IPS DF 6.9 (cell line): ENCODE data around the gene WFIKKN2.
A peak's percentile ranks its signal among the peaks of the same experiment; 100 is the strongest.
"Not testable (repeated sequence)": the region's sequence is repeated elsewhere in the genome, so short reads cannot be mapped to it uniquely, and the experiment has no call there.

Source experiments
- DNase-seq: peaks from one replicate; pipeline ENCODE4 v3.0.0-alpha.2; 2013; ENCODE audit warnings: low read depth, low spot score
- H3K27ac ChIP-seq: one replicate; pipeline ENCODE4 v1.5.1; 2013; ENCODE audit warnings: low read length, control low read depth
- H3K27me3 ChIP-seq: 2 replicates; pipeline ENCODE4 v1.6.1; 2013; ENCODE audit warnings: mild to moderate bottlenecking, low read length; ENCODE audit not compliant: control insufficient read depth, insufficient read depth
- H3K36me3 ChIP-seq: 2 replicates; pipeline ENCODE4 v1.6.1; 2013; ENCODE audit warnings: low read length; ENCODE audit not compliant: control insufficient read depth, insufficient read depth
- H3K4me1 ChIP-seq: 2 replicates; pipeline ENCODE4 v1.6.1; 2013; ENCODE audit warnings: low read length; ENCODE audit not compliant: control insufficient read depth, insufficient read depth
- H3K4me3 ChIP-seq: 2 replicates; pipeline ENCODE4 v1.5.1; 2013; ENCODE audit warnings: mild to moderate bottlenecking, low read length
- H3K9me3 ChIP-seq: 2 replicates; pipeline ENCODE4 v1.6.1; 2013; ENCODE audit warnings: low read length, inconsistent platforms; ENCODE audit not compliant: control insufficient read depth, insufficient read depth
- WGBS: extraction: QIAGEN DNeasy Blood & Tissue Kit; methylation state at CpG from one replicate; pipeline ENCODE4 v1.1.7; 2013; ENCODE audit warnings: mixed read lengths, missing lambda C conversion rate; ENCODE audit not compliant: insufficient read length, insufficient coverage; 5-methylcytosine and 5-hydroxymethylcytosine counted together

Gene WFIKKN2

GRCh38 chr17:50866261-50866949, 31.0 kb downstream of the WFIKKN2 start, which contains the start of gene TOB1:
TOB1 (minus strand) TSS chr17:50866354; CDS start chr17:50864017, 2,337 bp downstream.
- peak; percentile 75 for DNase-seq
- Histone ChIP-seq H3K4me3 (peak within 1 kb of the TSS; percentile 54), H3K36me3 (peaks cover 4% of the 10 kb centered on the region; the same call in 1 of the 2 replicates), H3K27me3 (no peaks in the 10 kb centered on the region), H3K4me1 (no peaks in the 10 kb centered on the region), H3K9me3 (no peaks in the 10 kb centered on the region), H3K27ac (no peak within 1 kb of the TSS)
- WGBS, result no CpG with 5 or more reads among the region's 75 CpGs

DNA sequence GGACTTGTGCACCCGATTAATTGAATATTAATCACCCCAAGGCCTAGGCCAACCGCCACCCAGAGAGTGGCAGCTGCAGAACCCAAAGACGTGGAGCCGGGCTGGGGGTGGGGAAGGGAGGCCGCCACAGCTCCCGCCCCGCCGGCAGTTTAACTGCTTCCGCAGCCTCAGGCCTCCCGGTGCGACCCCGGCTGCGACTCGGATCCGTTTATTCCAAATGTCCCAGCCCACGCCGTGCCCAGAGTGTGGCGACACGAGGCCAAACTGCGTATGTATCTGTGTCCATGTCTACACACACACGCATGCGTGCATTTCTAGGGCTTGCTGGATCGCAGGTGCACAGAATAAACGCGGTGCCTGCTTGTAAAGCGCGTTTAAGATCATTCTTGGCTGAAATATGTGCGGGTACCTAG, 31.6 kb downstream of the WFIKKN2 start:
- DNase-seq, result no peak
- no peaks in the 10 kb centered on the region for H3K9me3 ChIP-seq
- WGBS, result no CpG with 5 or more reads among the region's 28 CpGs
- peak overlapping the region; percentile 54 for H3K4me3 ChIP-seq
- no peak overlapping the region for H3K27ac ChIP-seq
- no peaks in the 10 kb centered on the region for H3K27me3 ChIP-seq
- peaks cover 4% of the 10 kb centered on the region; the same call in 1 of the 2 replicates for H3K36me3 ChIP-seq
- no peaks in the 10 kb centered on the region for H3K4me1 ChIP-seq

DNA sequence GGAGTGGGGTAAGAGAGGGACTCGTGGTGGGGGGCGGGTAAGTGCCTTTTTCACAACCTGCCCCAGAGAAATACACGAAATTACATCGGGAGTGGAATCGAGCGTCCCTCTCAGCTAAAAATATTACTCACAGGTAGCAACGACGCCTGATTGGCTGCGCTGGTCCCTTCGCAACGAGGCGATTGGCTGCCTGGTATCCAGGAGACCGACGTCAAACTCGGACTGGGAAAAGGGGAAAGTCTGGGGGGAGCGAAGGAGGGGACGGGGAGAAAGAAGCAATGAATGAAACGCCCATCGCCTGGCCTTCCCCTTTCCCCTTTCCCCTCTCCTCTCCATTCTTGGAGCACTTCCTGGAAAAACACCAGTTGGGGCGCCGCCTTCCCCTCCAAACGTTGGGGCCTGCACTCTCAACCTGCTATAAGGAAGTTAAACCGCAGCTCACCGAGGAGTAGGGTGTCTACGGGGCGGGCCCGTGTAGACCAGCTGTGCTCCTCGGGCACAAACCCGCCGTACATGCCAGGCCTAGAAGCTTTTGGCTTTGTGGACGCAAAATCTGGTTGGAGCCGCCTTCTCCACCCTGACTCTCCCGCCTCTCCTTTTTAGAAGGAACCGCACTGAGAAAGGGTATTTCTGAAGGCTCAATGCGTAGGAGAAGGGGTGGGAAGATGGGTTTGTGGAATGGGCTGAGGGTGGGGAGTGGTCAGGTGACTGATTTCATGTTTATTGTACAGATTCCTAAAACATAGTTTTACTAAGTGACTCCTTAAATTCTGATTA, 32.2 kb downstream of the WFIKKN2 start:
- peak; percentile 94 for DNase-seq
- H3K36me3 ChIP-seq, result peaks cover 4% of the 10 kb centered on the region; the same call in 1 of the 2 replicates
- H3K4me1 ChIP-seq, result no peaks in the 10 kb centered on the region
- H3K9me3 ChIP-seq, result no peaks in the 10 kb centered on the region
- peak overlapping the region; percentile 54 for H3K4me3 ChIP-seq
- no peaks in the 10 kb centered on the region for H3K27me3 ChIP-seq
- WGBS, result no CpG with 5 or more reads among the region's 35 CpGs
- H3K27ac ChIP-seq, result no peak overlapping the region

DNA sequence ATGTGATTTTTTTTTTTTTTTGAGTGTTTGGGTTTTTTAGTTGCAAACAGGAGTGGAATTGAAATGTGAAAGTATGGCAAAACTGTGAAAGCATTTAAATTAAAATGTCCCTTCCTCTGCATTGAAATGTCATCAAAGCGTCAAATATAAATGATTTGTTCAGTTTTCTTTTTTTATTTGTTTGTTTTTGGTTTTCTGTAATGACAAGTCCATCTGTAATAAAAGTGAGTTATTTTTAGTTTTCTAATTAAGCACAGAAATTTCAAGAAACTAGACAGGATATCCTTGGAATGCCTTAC, 32.7 kb downstream of the WFIKKN2 start:
- no peaks in the 10 kb centered on the region for H3K9me3 ChIP-seq
- no peaks in the 10 kb centered on the region for H3K4me1 ChIP-seq
- H3K27me3 ChIP-seq, result no peaks in the 10 kb centered on the region
- no peak for DNase-seq
- no CpG with 5 or more reads among the region's 1 CpG for whole genome bisulfite sequencing
- H3K27ac ChIP-seq, result no peak overlapping the region
- no peak overlapping the region; the same call in 1 of the 2 replicates for H3K4me3 ChIP-seq
- H3K36me3 ChIP-seq, result peaks cover 2% of the 10 kb centered on the region; the same call in 1 of the 2 replicates

- no peaks in the 10 kb centered on the region for H3K9me3 ChIP-seq
- no peak for DNase-seq
- H3K27ac ChIP-seq, result no peak overlapping the region
- H3K4me3 ChIP-seq, result no peak overlapping the region
- no peaks in the 10 kb centered on the region for H3K36me3 ChIP-seq
- H3K27me3 ChIP-seq, result no peaks in the 10 kb centered on the region
- WGBS, result no CpG with 5 or more reads among the region's 1 CpG
- H3K4me1 ChIP-seq, result no peaks in the 10 kb centered on the region
These were observed 33.2 kb downstream of the WFIKKN2 start for GRCh38 chr17:50868602-50869001.

DNA sequence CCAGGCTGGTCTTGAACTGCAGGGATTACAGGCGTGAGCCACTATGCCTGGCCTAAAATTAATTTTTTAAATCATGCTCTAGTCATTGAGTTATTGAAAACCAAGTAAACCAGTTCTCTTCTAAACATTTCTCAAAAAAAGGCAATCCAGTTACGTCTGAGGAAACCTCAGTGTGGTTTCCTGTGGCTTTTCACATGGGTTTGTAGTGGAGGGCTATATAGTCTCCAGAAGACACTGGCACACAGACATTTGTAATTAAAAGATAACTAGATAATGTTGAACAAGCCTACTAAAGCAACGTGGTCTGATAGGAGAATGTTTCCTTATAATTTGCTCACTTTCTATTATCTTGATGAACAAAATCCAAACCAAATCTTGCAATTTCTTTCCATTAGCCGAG, 36.0 kb downstream of the WFIKKN2 start:
- H3K27ac ChIP-seq, result no peak overlapping the region
- WGBS, result no CpG with 5 or more reads among the region's 4 CpGs
- H3K9me3 ChIP-seq, result no peaks in the 10 kb centered on the region
- no peaks in the 10 kb centered on the region for H3K36me3 ChIP-seq
- no peaks in the 10 kb centered on the region for H3K4me1 ChIP-seq
- H3K4me3 ChIP-seq, result no peak overlapping the region
- H3K27me3 ChIP-seq, result no peaks in the 10 kb centered on the region
- DNase-seq, result no peak

GRCh38 chr17:50871898-50872297, 36.5 kb downstream of the WFIKKN2 start:
- Histone ChIP-seq H3K4me1 (no peaks in the 10 kb centered on the region), H3K27me3 (no peaks in the 10 kb centered on the region), H3K9me3 (no peaks in the 10 kb centered on the region), H3K36me3 (no peaks in the 10 kb centered on the region), H3K4me3 (no peak overlapping the region), H3K27ac (no peak overlapping the region)
- DNase-seq, result no peak
- WGBS, result no CpG with 5 or more reads among the region's 2 CpGs

DNA sequence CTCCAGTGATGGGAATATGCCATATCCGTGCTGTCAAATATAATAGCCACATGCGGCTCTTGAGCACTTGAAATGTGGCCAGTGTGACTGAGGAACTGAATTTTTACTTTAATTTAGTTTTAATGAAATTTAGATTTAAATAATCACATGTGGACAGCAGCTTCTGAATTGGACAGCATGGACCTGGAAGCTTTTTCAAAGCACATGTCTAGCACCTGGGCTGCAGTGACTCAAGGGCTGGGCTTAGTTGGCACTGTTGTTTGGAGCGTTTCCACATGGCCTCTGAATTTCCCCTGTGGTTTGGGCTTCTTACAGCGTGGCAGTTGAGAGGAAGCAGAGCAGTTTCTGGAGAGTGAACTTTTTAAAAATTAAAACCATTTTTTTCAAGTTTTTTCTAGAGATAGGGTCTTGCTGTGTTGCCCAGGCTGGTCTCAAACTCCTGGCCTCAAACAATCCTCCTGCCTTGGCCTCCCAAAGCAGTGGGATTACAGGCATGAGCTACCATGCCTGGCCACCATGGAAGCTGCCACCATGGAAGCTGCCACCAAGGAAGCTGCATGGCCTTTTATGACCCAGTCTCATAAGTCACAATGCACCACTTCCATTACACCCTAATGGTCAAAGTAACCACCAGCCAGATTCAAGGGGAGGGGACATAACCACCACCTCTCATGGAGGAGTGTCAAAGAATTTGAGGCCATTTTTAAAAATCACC, 37.5 kb downstream of the WFIKKN2 start:
- H3K27ac ChIP-seq, result no peak overlapping the region
- DNase-seq, result no peak
- H3K4me1 ChIP-seq, result no peaks in the 10 kb centered on the region
- H3K27me3 ChIP-seq, result no peaks in the 10 kb centered on the region
- no peaks in the 10 kb centered on the region for H3K36me3 ChIP-seq
- H3K4me3 ChIP-seq, result no peak overlapping the region
- WGBS, result no CpG with 5 or more reads among the region's 4 CpGs
- no peaks in the 10 kb centered on the region for H3K9me3 ChIP-seq

- H3K4me3 ChIP-seq, result no peak overlapping the region
- H3K9me3 ChIP-seq, result no peaks in the 10 kb centered on the region
- H3K36me3 ChIP-seq, result no peaks in the 10 kb centered on the region
- no peaks in the 10 kb centered on the region for H3K27me3 ChIP-seq
- H3K4me1 ChIP-seq, result no peaks in the 10 kb centered on the region
- no peak for DNase-seq
- no peak overlapping the region for H3K27ac ChIP-seq
- WGBS, result no CpG with 5 or more reads among the region's 2 CpGs
These were observed 39.7 kb downstream of the WFIKKN2 start for GRCh38 chr17:50875074-50875473.

DNA sequence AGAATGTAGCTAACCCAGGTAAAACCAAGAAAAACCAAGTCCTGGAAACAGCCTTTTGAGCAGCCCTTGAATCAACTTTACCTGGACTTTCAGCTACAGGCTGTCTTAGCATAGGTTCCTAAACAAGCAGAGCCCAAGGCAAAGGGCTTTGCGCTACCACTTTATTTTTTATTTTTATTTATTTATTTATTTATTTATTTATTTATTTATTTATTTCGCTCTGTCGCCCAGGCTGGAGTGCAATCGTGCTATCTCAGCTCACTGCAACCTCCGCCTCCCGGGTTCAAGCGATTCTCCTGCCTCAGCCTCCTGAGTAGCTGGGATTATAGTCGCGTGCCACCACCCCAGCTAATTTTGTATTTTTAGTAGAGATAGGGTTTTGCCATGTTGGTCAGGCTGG, 41.7 kb downstream of the WFIKKN2 start:
- not testable (repeated sequence) for H3K4me1 ChIP-seq, H3K36me3 ChIP-seq, H3K4me3 ChIP-seq, H3K27ac ChIP-seq, H3K27me3 ChIP-seq, DNase-seq, H3K9me3 ChIP-seq
- WGBS, result no CpG with 5 or more reads among the region's 9 CpGs
